HG02678 (cell line): ENCODE results near the gene CD3E.
"Not testable (repeated sequence)": the region's sequence is repeated elsewhere in the genome, so short reads cannot be mapped to it uniquely, and the experiment has no call there.

Experiments
- ATAC-seq: cut with Tn5 transposase; IDR thresholded peaks from one replicate; pipeline ENCODE4 v1.9.1; 2021; ENCODE audit warnings: mild to moderate bottlenecking, moderate library complexity; ENCODE audit not compliant: unreplicated experiment

The CD3E gene

GRCh38 chr11:118289401-118289800, 15.1 kb upstream of the CD3E start:
- no peak for ATAC-seq

DNA sequence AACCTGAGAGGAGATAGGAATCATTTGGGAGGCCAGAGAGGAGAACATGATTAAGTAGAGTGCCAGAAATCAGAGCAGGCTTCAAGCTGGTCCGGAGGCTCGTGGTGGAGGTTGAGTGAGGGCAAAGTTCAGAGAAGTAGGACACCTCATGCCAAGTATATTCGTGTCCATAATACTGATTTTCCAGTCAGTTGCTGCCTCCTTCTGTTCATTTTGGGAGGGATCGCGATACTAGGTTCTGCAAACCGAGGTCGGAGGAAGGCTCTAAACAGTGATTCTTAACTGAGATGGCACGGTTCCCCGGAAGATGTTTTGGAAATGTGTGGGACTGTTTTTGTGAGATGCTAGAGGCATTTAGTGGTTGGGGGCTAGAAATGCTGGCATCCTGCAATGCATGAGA, 13.6 kb upstream of the CD3E start:
- no peak for ATAC-seq

GRCh38 chr11:118291477-118292135, 12.9 kb upstream of the CD3E start:
- no peak for ATAC-seq

GRCh38 chr11:118294053-118294452, 10.5 kb upstream of the CD3E start:
- ATAC-seq: no peak

- no peak for ATAC-seq
Measured at GRCh38 chr11:118295199-118295598, 9.3 kb upstream of the CD3E start.

GRCh38 chr11:118295815-118296454, 8.6 kb upstream of the CD3E start:
- ATAC-seq: no peak

- ATAC-seq: no peak
Measured at GRCh38 chr11:118301600-118302195, 2.8 kb upstream of the CD3E start.

DNA sequence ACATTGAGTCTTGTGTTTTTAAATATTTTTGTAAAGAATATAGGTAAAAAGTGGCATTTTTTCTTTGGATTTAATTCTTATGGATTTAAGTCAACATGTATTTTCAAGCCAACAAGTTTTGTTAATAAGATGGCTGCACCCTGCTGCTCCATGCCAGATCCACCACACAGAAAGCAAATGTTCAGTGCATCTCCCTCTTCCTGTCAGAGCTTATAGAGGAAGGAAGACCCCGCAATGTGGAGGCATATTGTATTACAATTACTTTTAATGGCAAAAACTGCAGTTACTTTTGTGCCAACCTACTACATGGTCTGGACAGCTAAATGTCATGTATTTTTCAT, 333 bp upstream of the CD3E start:
- no peak for ATAC-seq

- ATAC-seq: no peak
Measured at GRCh38 chr11:118305726-118306125, 1.2 kb downstream of the CD3E start.

GRCh38 chr11:118306556-118306955, 2.0 kb downstream of the CD3E start:
- ATAC-seq: no peak

DNA sequence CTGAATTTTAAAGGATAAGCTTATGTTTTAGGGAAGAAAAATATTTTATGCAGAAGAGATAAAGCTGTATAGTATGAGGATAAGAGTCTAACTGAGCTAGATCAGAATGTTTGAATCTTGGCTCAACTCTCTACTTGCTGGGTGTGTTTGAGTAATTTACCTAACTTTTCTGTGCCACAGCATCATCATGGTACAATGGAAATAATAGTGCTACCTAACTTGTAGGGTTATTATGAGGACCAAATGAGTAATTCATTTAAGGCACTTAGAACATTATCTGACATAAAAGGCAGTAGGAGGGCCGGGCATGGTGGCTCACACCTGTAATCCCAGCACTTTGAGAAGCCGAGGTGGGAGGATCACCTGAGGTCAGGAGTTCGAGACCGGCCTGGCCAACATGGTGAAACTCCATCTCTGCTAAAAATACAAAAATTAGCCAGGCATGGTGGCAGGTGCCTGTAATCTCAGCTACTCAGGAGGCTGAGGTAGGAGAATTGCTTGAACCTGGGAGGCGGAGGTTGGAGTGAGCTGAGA, 4.5 kb downstream of the CD3E start:
- ATAC-seq: not testable (repeated sequence)

DNA sequence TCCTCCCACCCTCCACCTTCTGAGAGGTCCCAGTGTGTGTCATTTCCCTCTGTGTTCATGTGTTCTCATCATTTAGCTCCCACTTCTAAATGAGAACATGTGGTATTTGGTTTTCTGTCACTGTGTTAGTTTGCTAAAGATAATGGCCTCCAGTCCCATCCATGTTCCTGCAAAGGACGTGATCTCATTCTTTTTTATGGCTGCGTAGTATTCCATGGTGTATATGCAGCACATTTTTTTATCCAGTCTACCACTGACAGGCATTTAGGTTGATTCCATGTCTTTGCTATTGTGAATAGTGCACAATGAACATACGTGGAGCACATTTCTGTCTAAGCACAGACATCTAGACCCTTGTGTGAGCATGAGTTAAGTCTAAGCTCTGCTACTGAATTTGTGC, 5.7 kb downstream of the CD3E start:
- no peak for ATAC-seq

DNA sequence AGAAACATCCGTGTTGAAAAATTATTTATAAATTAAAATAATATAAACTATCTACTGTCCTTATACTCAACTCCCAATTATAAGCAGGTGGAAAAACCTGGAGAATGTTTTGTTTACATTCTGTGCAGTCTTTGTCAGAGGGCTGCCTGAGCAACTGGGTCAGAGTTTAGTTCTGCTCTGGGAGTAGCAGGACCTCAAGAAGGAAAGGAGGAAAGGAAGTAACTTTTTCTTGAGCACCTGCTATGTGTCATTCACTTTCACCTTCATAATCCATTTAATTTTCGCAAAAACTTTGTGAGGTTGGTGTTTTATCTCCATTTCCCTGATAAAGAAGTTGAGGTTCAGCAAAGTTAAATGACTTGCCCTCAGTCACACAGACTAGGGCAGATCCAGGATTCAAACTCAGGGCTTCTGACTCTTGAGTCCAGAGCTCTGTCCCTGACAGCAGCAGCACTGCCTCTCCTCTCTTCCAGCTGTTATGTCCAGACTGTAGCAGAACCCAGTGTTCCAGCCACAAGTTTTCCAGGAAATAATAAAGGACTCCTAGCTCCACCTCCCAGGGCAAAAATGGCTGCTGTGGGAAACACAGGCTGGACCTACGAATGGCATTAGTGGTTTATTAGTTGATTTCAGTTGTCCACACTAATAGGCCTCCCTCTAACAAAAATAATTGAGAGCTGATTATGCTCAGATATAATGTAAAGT, 6.4 kb downstream of the CD3E start:
- no peak for ATAC-seq

GRCh38 chr11:118311518-118311917, 7.0 kb downstream of the CD3E start:
- ATAC-seq: no peak

GRCh38 chr11:118312328-118312727, 7.8 kb downstream of the CD3E start:
- no peak for ATAC-seq

DNA sequence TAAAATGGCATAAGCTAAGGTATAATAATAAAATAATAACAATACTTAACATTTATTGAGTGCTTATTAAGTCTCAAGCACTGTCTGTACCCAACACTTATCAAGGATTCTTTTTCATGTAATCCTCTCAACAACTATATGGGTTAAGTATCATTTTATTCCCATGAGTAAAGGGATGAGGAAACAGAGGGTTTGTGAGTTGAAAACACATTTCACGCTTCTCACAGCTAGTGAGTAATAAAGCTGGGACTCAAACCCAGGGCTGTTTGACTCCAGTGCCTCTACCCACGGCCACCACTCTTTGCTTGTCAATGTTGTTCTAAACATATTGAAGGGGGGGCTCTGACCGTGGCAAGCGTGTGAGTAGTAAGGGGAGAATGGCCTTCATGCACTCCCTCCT, 8.7 kb downstream of the CD3E start:
- ATAC-seq: no peak

DNA sequence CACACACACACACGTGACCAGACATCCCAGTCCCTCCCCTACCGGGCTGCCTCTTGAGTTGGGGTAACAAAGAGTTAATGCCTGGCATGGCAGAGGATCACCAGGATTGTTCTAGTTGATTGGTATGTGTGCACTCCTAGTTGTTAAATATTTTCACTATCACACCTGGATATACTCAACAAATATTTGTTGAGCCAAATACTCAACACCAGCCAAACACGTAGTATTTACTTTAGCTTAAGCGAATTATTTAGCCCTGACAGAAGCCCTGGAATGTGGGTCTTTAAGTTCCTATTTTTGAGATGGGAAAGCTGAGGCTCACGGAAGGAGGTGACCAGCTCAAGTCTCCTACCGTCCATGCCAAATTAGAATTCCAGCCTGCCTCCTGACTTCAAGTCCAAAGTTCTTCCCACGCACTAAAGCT, 10.5 kb downstream of the CD3E start:
- ATAC-seq: no peak

DNA sequence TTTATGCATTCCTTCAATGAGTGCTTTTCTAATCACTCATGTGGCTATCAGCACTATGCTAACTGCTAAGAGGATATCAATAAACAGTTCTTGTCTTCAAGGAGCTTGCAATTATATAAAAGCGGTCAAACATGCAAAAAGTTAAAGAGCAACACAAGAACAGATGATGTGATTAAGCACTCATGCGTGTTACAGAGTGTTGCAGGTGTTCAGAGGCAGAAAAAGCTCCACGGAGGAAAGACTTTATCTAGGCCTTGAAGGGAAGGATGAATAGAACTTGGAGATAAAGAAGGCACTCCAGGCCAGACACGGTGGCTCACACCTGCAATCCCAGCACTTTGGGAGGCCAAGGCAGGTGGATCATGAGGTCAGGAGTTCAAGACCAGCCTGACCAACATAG, 13.6 kb downstream of the CD3E start:
- no peak for ATAC-seq

- no peak for ATAC-seq
Measured at GRCh38 chr11:118318581-118319336, 14.2 kb downstream of the CD3E start.

DNA sequence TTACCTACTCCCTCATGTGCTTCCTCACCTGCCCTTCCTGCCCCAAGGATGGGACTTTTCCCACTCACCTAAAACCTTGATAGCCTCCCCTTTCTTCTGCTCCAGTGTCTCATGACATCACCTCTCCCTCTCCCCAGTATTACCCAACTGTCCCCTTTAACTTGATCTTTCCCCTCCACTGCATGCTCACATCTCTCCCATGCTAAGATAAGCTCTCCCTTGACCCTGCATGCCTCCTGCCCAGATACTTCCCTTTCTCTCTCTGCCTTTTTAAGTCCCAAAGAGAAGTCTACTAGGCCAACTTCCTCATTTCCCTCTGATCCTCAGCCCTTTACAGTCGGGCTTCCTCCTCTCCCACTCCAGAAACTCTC, 14.8 kb downstream of the CD3E start:
- ATAC-seq: no peak

GRCh38 chr11:118320515-118320914, 16.0 kb downstream of the CD3E start:
- ATAC-seq: no peak
